Middle frontal gyrus (tissue), 1 donor: ENCODE results near the gene UNC80.

Source experiments
- DNase-seq: peaks from one replicate; pipeline ENCODE4 v3.0.0-alpha.2; 2015; ENCODE audit warnings: low spot score; ENCODE audit errors: extremely low spot score

UNC80 gene

GRCh38 chr2:210004881-210005280 lies 233.2 kb downstream of the UNC80 start:
- DNase-seq: no peak

- no peak for DNase-seq
Measured at GRCh38 chr2:210007895-210008294, 236.3 kb downstream of the UNC80 start.

- DNase-seq: no peak
Measured at GRCh38 chr2:210009126-210009525, 237.5 kb downstream of the UNC80 start.

- no peak for DNase-seq
Measured at GRCh38 chr2:210009896-210010295, 238.3 kb downstream of the UNC80 start.

- no peak for DNase-seq
Measured at GRCh38 chr2:210020138-210020537, 248.5 kb downstream of the UNC80 start.

- no peak for DNase-seq
Measured at GRCh38 chr2:210022824-210023223, 251.2 kb downstream of the UNC80 start.

- DNase-seq: no peak
Measured at GRCh38 chr2:210027608-210028007, 256.0 kb downstream of the UNC80 start.

- DNase-seq: no peak
Measured at GRCh38 chr2:210028178-210028577, 256.5 kb downstream of the UNC80 start.

GRCh38 chr2:210034087-210034683 lies 262.6 kb downstream of the UNC80 start:
- no peak for DNase-seq

- no peak for DNase-seq
Measured at GRCh38 chr2:210035679-210036078, 264.0 kb downstream of the UNC80 start.

- DNase-seq: no peak
Measured at GRCh38 chr2:210038078-210038477, 266.4 kb downstream of the UNC80 start.

- no peak for DNase-seq
Measured at GRCh38 chr2:210046851-210047500, 275.3 kb downstream of the UNC80 start.
